ENCODE measurements around the gene ABCB4.

The ABCB4 gene

DNA sequence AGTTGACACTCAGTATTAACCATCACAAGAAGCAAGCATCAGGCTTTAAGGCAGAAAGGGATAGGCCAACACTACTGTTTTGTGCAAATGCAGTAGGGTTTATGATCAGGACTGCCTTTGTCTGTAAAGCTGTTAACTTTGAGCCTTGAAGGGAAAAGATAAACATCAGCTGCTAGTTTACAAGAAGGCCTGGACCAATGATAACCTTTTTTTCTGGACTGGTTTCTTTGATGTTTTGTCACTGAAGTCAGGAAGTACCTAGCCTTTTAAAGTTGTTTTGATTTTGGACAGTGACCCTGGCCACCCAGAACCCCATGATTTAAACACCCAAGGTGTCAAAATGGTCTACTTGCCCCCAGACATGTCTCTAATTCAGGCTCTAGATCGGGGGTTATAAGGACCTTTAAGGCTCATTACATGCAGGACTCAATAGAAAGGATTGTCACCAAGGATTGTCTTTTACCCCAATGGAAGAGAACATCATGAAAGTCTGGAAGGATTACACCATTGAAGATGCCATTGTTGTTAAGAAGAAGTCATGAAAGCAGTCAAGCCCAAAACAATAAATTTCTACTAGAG is 79.9 kb downstream of the ABCB4 start:
- in situ Hi-C loops (cut with HindIII; ENCODE audit: low sequenced_read_pairs), result no loop called here
- H3K4me3 ChIP-seq (ENCODE audit: low read depth, low read length), result no peak overlapping the region
- TF ChIP-seq, protein P1, sequence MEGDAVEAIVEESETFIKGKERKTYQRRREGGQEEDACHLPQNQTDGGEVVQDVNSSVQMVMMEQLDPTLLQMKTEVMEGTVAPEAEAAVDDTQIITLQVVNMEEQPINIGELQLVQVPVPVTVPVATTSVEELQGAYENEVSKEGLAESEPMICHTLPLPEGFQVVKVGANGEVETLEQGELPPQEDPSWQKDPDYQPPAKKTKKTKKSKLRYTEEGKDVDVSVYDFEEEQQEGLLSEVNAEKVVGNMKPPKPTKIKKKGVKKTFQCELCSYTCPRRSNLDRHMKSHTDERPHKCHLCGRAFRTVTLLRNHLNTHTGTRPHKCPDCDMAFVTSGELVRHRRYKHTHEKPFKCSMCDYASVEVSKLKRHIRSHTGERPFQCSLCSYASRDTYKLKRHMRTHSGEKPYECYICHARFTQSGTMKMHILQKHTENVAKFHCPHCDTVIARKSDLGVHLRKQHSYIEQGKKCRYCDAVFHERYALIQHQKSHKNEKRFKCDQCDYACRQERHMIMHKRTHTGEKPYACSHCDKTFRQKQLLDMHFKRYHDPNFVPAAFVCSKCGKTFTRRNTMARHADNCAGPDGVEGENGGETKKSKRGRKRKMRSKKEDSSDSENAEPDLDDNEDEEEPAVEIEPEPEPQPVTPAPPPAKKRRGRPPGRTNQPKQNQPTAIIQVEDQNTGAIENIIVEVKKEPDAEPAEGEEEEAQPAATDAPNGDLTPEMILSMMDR (IDR thresholded peaks at IDR 0.05; ENCODE audit: low read depth, low read length), result no peak
- no peak for DNase-seq (ENCODE audit: low read depth, low spot score)

- H3K4me3 ChIP-seq (ENCODE audit: low read depth, low read length), result no peak overlapping the region
- in situ Hi-C loops (cut with HindIII; ENCODE audit: low sequenced_read_pairs), result no loop called here
- TF ChIP-seq, protein P1 (IDR thresholded peaks at IDR 0.05; ENCODE audit: low read depth, low read length), result no peak
- DNase-seq (ENCODE audit: low read depth, low spot score), result no peak
Measured at GRCh38 chr7:87391020-87391701, 84.3 kb downstream of the ABCB4 start.

DNA sequence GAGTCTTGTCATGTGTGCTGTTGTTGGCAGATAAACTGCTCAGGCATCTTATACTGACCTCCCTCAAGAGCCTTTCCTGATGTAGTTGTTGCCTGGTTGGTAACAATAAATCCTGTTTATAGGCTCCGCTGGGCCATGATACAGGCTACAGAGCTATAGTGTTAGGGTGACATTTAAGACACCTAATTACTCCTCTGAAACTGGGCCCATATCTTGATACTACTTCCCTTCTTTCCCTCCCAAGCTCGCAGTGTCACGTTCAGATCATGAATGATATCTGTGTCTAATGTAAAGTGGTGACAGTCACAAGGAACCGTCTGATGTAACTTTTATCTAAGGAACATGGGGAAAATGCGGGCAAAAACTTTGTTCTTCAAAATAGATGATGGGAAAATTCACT is 94.6 kb downstream of the ABCB4 start:
- in situ Hi-C loops (cut with HindIII; ENCODE audit: low sequenced_read_pairs), result no loop called here
- H3K4me3 ChIP-seq (ENCODE audit: low read depth, low read length), result no peak overlapping the region
- no peak for DNase-seq (ENCODE audit: low read depth, low spot score)
- TF ChIP-seq, protein P1 (IDR thresholded peaks at IDR 0.05; ENCODE audit: low read depth, low read length), result no peak

DNA sequence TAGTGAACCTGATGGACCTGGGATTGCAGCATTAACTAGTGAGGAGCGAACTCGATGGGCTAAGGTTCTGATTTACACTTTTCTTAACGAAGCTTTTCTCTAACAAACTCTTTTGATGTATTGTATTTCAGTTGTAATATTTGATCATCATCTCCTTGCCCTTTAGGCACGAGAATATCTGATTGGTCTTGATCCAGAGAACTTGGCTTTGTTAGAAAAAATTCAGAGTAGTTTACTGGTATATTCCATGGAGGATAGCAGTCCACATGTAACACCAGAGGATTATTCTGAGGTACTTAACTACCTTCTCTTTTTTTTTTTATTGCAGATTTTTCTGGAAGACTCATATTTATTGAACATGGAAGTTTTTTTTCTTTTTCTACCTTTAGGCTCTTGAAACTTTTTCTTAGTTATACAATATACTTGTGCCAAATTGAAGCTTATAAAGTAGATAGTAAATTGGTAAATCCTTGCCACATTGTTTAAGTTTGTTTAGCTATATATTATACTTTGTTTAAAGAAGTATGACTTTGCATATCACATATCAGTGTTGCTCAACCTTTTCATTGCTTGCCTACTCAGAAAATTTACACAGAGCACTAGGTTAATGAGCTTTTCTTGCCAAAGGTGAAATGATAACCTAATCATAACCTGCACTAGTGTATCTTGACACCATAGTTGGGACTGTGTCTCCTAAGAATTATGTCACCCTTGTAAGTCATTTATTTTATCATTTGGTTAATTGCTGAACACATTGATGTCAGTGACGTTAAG is 99.6 kb downstream of the ABCB4 start:
- in situ Hi-C loops (cut with HindIII; ENCODE audit: low sequenced_read_pairs), result no loop called here
- TF ChIP-seq, protein P1 (IDR thresholded peaks at IDR 0.05; ENCODE audit: low read depth, low read length), result no peak
- H3K4me3 ChIP-seq (ENCODE audit: low read depth, low read length), result no peak overlapping the region
- DNase-seq (ENCODE audit: low read depth, low spot score), result no peak

DNA sequence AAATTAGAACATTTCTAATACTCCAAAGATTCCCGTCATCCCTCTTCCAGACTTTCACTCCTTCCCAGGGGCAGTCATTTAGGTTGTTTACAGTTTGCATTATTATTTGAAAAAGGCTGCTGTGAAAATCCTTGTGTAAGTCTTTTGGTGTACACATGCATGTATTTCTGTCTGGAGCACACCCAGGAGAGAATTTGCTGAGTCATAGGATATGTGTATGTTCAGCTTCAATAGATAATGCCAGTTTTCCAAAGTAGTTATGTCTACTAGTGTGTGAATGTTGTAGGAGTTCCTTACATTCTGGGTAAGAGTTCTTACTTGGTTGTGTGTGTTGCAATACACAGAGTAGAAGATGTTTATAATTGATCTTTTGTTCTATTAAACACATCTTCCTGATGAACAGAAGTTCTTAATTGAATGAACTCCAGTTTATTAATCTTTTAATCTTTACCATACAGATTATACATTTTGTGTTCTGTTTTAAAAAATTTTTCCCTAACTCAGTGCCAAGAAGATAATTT is 104.8 kb downstream of the ABCB4 start:
- DNase-seq (ENCODE audit: low read depth, low spot score), result peak; percentile 24
- no peak overlapping the region for H3K4me3 ChIP-seq (ENCODE audit: low read depth, low read length)
- in situ Hi-C loops (cut with HindIII; ENCODE audit: low sequenced_read_pairs), result no loop called here
- TF ChIP-seq, protein P1 (IDR thresholded peaks at IDR 0.05; ENCODE audit: low read depth, low read length), result no peak

DNA sequence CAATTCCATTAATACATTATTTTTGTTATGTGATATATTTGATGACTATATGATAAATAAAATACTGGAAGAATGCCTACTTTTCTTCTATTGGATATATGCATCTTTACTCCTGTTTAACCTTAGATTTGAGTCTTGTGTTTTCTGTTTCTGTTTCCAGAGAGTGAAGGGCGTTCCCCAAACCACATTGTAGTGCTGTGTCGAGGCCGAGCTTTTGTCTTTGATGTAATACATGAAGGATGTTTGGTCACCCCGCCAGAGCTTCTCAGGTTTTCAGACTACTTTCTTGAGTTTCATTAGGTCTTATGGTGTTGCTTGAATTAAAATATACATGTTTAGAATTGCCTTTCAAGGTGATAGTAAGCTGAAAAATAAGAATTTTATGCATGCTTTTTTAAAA is 106.3 kb downstream of the ABCB4 start:
- in situ Hi-C loops (cut with HindIII; ENCODE audit: low sequenced_read_pairs), result no loop called here
- TF ChIP-seq, protein P1 (IDR thresholded peaks at IDR 0.05; ENCODE audit: low read depth, low read length), result no peak
- H3K4me3 ChIP-seq (ENCODE audit: low read depth, low read length), result no peak overlapping the region
- DNase-seq (ENCODE audit: low read depth, low spot score), result no peak

Measured in astrocyte of the spinal cord (primary cell).